Ovary (tissue), 3 donors: ENCODE results near the gene ZCCHC17.

Experiments
- POLR2A ChIP-seq: fragments of 450-650 bp; IDR thresholded peaks from one replicate; pipeline ENCODE4 v1.6.1; 2017; ENCODE audit warnings: antibody characterized with exemption, mild to moderate bottlenecking, moderate library complexity
- TF ChIP-seq, protein P1 (sequence below), 3 donors: fragments of 450-650 bp in 2 of 3; fragments of 200-600 bp in 1 of 3; IDR thresholded peaks; one replicate each; pipeline versions ENCODE4 v1.5.1 to v1.8.0; 2016 to 2022; ENCODE audit warnings: antibody characterized with exemption in 3 of 3, mild to moderate bottlenecking in 1 of 3
- donor health status: DM: no; HTN: no; CAD: no.

GRCh38 chr1:31326461-31326860 is 29.6 kb downstream of the ZCCHC17 start:
- TF ChIP-seq, protein P1, sequence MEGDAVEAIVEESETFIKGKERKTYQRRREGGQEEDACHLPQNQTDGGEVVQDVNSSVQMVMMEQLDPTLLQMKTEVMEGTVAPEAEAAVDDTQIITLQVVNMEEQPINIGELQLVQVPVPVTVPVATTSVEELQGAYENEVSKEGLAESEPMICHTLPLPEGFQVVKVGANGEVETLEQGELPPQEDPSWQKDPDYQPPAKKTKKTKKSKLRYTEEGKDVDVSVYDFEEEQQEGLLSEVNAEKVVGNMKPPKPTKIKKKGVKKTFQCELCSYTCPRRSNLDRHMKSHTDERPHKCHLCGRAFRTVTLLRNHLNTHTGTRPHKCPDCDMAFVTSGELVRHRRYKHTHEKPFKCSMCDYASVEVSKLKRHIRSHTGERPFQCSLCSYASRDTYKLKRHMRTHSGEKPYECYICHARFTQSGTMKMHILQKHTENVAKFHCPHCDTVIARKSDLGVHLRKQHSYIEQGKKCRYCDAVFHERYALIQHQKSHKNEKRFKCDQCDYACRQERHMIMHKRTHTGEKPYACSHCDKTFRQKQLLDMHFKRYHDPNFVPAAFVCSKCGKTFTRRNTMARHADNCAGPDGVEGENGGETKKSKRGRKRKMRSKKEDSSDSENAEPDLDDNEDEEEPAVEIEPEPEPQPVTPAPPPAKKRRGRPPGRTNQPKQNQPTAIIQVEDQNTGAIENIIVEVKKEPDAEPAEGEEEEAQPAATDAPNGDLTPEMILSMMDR (IDR thresholded peaks at IDR 0.05), result no peak
- TF ChIP-seq POLR2A, result no peak
